Measurements from ENCODE around the gene PTPRM. TPM values are rescaled to one million over a fixed set of nuclear protein-coding genes. Genes with fewer than 3 reads are reported as not detected.

The PTPRM gene
- total and polyA plus RNA-seq, 2 of the 4 experiments (the other 2 are of a cell fraction) = 28.3 to 51.2 TPM

DNA sequence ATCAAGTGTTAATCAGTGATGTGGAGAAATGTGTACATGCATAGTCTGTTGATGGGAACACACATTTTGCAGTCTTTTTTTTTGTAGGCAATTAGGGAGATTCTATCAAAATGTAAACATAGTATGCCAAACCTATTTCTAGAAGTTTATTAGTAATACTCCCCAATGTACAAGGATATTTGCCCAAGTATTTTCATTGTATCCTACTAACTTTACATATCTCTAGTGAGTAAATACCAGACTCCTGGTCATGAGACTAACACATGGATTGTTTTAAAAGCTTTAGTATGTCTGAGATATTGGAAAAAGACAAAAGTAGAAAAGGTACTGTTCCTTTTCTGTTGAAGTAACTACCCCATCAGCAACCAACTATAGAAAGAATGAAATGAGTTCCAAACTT lies 513.0 kb downstream of the PTPRM start:
- Histone ChIP-seq H2AK9ac (replicated peaks; ENCODE audit: low read depth, low read length, poor library complexity) (no peak overlapping the region), H3K23ac (ENCODE audit: low read depth, low read length) (no peak overlapping the region), H2AFZ (replicated peaks; ENCODE audit: low read length, poor library complexity) (no peak overlapping the region), H3K4ac (ENCODE audit: low read depth, low read length) (no peak overlapping the region), H2BK5ac (ENCODE audit: low read depth, low read length, poor library complexity, severe bottlenecking) (no peak overlapping the region), H3K9me1 (ENCODE audit: insufficient read depth, low read length) (no peaks in the 10 kb centered on the region), H3K9ac (ENCODE audit: low read depth, low read length) (no peak overlapping the region), H2BK120ac (ENCODE audit: low read depth, low read length) (no peak overlapping the region), H4K20me1 (ENCODE audit: insufficient read depth, low read length) (no peaks in the 10 kb centered on the region), H4K5ac (ENCODE audit: low read depth, low read length) (no peak overlapping the region), H3K27ac (ENCODE audit: insufficient read depth, low read length) (no peak overlapping the region), H2BK15ac (ENCODE audit: low read depth, low read length) (no peak overlapping the region), H2BK20ac (ENCODE audit: low read depth, low read length) (no peak overlapping the region), H3K79me1 (ENCODE audit: low read depth in 1 of 2, low read length in 2 of 2) (no peaks in the 10 kb centered on the region), H3K9me3 (ENCODE audit: control insufficient read depth, insufficient read depth, low read length) (no peaks in the 10 kb centered on the region), H3K4me3 (ENCODE audit: insufficient read depth, low read depth, low read length) (no peak overlapping the region), H3K27me3 (ENCODE audit: control insufficient read depth, insufficient read depth, low read length) (no peaks in the 10 kb centered on the region), H3K4me1 (ENCODE audit: control insufficient read depth, insufficient read depth, low read length) (no peaks in the 10 kb centered on the region), H3K36me3 (ENCODE audit: control insufficient read depth, insufficient read depth, low read length) (peaks cover 3% of the 10 kb centered on the region), H3K4me2 (ENCODE audit: low read depth, low read length) (no peak overlapping the region), H4K8ac (ENCODE audit: low read depth in 2 of 2, low read length in 2 of 2) (no peak overlapping the region), H3K18ac (ENCODE audit: low read depth, low read length) (no peak overlapping the region), H3K56ac (ENCODE audit: extremely low read depth, insufficient read depth, low read length) (no peak overlapping the region), H2AK5ac (ENCODE audit: low read depth, low read length) (no peak overlapping the region), H4K91ac (ENCODE audit: insufficient read depth, low read depth, low read length) (no peak overlapping the region), H3K14ac (replicated peaks; ENCODE audit: low read depth, low read length) (no peak overlapping the region)
- POLR2A ChIA-PET (ENCODE audit: unreplicated experiment) = no interaction called here
- TF ChIP-seq NFE2L2 (IDR thresholded peaks at IDR 0.05; ENCODE audit: low read depth, low read length) = no peak
- no peak for TF ChIP-seq SMC3 (IDR thresholded peaks at IDR 0.05; ENCODE audit: low read depth, low read length)
- TF ChIP-seq RCOR1 (IDR thresholded peaks at IDR 0.05; ENCODE audit: insufficient replicate concordance, low read length) = no peak
- TF ChIP-seq RAD21 (IDR thresholded peaks at IDR 0.05; ENCODE audit: low read length) = no peak
- TF ChIP-seq, protein P1, sequence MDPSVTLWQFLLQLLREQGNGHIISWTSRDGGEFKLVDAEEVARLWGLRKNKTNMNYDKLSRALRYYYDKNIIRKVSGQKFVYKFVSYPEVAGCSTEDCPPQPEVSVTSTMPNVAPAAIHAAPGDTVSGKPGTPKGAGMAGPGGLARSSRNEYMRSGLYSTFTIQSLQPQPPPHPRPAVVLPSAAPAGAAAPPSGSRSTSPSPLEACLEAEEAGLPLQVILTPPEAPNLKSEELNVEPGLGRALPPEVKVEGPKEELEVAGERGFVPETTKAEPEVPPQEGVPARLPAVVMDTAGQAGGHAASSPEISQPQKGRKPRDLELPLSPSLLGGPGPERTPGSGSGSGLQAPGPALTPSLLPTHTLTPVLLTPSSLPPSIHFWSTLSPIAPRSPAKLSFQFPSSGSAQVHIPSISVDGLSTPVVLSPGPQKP (IDR thresholded peaks at IDR 0.05; ENCODE audit: borderline replicate concordance, low read depth, low read length) = no peak
- no peak for TF ChIP-seq FOS (IDR thresholded peaks at IDR 0.05; ENCODE audit: low read depth, low read length)
- TF ChIP-seq CHD1 (IDR thresholded peaks at IDR 0.05; ENCODE audit: low read depth, low read length) = no peak
- no peak for TF ChIP-seq BHLHE40 (IDR thresholded peaks at IDR 0.05; ENCODE audit: low read depth, low read length)
- TF ChIP-seq, protein P2, sequence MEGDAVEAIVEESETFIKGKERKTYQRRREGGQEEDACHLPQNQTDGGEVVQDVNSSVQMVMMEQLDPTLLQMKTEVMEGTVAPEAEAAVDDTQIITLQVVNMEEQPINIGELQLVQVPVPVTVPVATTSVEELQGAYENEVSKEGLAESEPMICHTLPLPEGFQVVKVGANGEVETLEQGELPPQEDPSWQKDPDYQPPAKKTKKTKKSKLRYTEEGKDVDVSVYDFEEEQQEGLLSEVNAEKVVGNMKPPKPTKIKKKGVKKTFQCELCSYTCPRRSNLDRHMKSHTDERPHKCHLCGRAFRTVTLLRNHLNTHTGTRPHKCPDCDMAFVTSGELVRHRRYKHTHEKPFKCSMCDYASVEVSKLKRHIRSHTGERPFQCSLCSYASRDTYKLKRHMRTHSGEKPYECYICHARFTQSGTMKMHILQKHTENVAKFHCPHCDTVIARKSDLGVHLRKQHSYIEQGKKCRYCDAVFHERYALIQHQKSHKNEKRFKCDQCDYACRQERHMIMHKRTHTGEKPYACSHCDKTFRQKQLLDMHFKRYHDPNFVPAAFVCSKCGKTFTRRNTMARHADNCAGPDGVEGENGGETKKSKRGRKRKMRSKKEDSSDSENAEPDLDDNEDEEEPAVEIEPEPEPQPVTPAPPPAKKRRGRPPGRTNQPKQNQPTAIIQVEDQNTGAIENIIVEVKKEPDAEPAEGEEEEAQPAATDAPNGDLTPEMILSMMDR (conservative IDR thresholded peaks at IDR 0.05; ENCODE audit: low read depth, low read length) = no peak
- no peak for TF ChIP-seq RFX5 (IDR thresholded peaks at IDR 0.05; ENCODE audit: low read depth, low read length)
- no peak for TF ChIP-seq CEBPB (IDR thresholded peaks at IDR 0.05; ENCODE audit: low read depth, low read length)
- TF ChIP-seq POLR2A (IDR thresholded peaks at IDR 0.05; ENCODE audit: low read depth, low read length) = no peak
- TF ChIP-seq, protein P3, sequence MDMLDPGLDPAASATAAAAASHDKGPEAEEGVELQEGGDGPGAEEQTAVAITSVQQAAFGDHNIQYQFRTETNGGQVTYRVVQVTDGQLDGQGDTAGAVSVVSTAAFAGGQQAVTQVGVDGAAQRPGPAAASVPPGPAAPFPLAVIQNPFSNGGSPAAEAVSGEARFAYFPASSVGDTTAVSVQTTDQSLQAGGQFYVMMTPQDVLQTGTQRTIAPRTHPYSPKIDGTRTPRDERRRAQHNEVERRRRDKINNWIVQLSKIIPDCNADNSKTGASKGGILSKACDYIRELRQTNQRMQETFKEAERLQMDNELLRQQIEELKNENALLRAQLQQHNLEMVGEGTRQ (IDR thresholded peaks at IDR 0.05; ENCODE audit: low read depth, low read length) = no peak
- TF ChIP-seq MXI1 (IDR thresholded peaks at IDR 0.05; ENCODE audit: borderline replicate concordance, low read depth, low read length) = no peak
- BruUV-seq (replicated peaks) = no TSS peak
- DNase-seq (no peak), ATAC-seq (ENCODE audit: low read depth) (no peak)
- dilution Hi-C loops (cut with HindIII; ENCODE audit: low sequenced_read_pairs, unreplicated experiment) (no loop called here), intact Hi-C loops (cut with micrococcal nuclease) (loop anchor here (5.0 kb wide), 1 partner anchor 402 kb away; no protein-coding TSS in a partner anchor), in situ Hi-C loops (cut with MboI; ENCODE audit: low sequenced_read_pairs) (no loop called here)
- CTCF ChIA-PET = no interaction called here
